IPS-18c (cell line): ENCODE results near the gene TNNI2.

Source experiments
- H3K4me3 ChIP-seq: 2 replicates; pipeline ENCODE4 v1.7.0; 2013; ENCODE audit warnings: low read depth, mild to moderate bottlenecking, low read length, moderate library complexity; ENCODE audit not compliant: insufficient read depth
- H3K9me3 ChIP-seq: one replicate; pipeline ENCODE4 v1.6.1; 2013; ENCODE audit warnings: mild to moderate bottlenecking, low read length, moderate library complexity; ENCODE audit not compliant: control insufficient read depth, insufficient read depth

Gene TNNI2

DNA sequence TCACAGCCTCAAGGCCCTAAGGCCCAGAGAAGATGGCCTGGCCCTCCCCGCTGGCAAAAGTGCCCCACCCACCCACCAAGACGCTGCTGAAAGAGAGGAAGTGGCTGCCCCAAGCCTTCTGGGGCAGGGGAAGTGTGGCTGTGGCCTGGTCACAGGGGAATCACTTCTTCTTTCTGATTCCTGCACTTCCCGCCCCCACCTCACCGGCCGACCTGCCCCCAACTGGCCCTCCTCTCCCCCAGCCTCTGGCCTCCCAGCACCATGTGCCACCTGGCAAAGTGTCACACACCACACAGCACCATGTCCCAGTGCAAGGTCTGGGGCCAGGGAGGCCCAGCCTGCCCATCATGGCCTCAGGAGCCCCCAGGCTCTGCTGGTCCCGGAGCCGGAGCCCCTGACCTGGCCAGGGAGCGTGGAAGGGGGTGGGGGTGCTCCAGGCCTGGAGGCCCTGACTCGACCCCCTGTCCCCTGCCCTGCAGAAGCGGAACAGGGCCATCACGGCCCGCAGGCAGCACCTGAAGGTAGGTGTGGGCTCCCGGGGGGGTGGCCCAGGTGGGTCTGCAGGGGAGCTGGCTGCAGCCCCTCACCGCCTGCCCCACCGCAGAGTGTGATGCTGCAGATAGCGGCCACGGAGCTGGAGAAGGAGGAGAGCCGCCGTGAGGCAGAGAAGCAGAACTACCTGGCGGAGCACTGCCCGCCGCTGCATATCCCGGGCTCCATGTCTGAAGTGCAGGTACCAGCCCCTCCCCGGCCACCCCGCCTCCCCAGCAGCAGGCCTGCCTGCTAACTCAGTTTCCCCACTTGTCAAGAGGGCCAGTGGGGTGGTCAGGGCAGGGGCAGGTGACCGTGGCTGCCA is 1.4 kb downstream of the TNNI2 start:
- no peaks in the 10 kb centered on the region for H3K9me3 ChIP-seq
- no peak overlapping the region for H3K4me3 ChIP-seq

GRCh38 chr11:1840780-1841480 is 2.1 kb downstream of the TNNI2 start:
- Histone ChIP-seq H3K4me3 (no peak overlapping the region), H3K9me3 (no peaks in the 10 kb centered on the region)

GRCh38 chr11:1841511-1842148 is 2.8 kb downstream of the TNNI2 start:
- H3K4me3 ChIP-seq, result no peak overlapping the region
- H3K9me3 ChIP-seq, result no peaks in the 10 kb centered on the region

GRCh38 chr11:1842149-1843097 is 3.6 kb downstream of the TNNI2 start:
- Histone ChIP-seq H3K9me3 (no peaks in the 10 kb centered on the region), H3K4me3 (no peak overlapping the region)

DNA sequence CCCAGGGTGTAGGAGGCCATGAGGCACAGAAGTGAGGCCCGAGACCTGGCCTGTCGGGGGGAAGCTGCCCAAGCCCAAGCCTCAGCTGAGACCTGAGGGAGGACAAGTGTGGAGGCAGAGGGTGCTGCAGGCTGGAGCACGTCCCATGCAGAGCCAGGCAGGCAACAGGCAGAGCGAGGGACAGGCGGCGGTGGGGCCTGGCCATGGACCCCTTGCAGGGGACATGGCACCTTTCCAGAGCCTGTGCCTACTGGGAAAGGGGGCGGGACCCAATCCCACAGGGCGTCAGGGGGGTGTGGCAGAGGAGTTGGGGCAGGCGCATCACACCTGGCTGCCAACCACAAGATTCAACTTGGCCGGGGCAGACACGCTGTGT is 4.3 kb downstream of the TNNI2 start:
- H3K9me3 ChIP-seq, result no peaks in the 10 kb centered on the region
- no peak overlapping the region for H3K4me3 ChIP-seq

DNA sequence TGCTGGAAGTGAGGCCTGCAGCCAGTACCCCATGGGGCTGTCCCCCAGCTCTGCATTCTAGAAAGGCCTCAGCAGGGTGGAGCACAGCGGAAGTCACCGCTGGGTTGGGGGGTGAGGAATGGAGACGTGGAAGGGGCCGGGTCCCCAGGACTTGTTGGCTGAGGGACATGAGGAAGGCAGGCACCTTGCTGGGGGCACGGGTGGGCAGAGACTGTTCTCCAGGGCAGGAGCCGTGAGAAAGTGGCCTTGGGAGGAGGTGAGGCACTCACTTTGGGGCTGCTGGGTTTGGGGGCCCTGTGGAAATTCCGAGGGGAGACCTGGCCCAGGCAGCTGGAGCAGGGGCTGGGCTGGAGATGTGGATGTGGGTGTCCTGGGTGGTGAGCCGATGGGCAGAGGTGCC is 5.0 kb downstream of the TNNI2 start:
- H3K9me3 ChIP-seq, result no peaks in the 10 kb centered on the region
- no peak overlapping the region for H3K4me3 ChIP-seq

GRCh38 chr11:1844221-1845094 is 5.7 kb downstream of the TNNI2 start:
- Histone ChIP-seq H3K4me3 (no peak overlapping the region), H3K9me3 (no peaks in the 10 kb centered on the region)

DNA sequence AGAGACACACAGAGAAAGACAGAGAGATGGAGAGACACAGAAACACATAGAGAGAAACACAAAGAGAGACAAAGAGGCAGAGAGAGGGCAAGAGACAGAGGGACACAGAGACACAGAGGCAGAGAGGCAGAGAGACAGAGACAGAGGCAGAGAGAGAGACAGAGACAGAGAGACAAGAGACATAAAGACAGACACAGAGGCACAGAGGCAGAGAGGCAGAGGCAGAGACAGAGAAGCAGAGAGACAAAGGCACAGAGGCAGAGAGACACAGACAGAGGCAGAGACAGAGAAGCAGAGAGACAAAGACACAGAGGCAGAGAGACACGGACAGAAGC is 6.3 kb downstream of the TNNI2 start:
- H3K4me3 ChIP-seq, result no peak overlapping the region
- peaks cover 3% of the 10 kb centered on the region for H3K9me3 ChIP-seq

DNA sequence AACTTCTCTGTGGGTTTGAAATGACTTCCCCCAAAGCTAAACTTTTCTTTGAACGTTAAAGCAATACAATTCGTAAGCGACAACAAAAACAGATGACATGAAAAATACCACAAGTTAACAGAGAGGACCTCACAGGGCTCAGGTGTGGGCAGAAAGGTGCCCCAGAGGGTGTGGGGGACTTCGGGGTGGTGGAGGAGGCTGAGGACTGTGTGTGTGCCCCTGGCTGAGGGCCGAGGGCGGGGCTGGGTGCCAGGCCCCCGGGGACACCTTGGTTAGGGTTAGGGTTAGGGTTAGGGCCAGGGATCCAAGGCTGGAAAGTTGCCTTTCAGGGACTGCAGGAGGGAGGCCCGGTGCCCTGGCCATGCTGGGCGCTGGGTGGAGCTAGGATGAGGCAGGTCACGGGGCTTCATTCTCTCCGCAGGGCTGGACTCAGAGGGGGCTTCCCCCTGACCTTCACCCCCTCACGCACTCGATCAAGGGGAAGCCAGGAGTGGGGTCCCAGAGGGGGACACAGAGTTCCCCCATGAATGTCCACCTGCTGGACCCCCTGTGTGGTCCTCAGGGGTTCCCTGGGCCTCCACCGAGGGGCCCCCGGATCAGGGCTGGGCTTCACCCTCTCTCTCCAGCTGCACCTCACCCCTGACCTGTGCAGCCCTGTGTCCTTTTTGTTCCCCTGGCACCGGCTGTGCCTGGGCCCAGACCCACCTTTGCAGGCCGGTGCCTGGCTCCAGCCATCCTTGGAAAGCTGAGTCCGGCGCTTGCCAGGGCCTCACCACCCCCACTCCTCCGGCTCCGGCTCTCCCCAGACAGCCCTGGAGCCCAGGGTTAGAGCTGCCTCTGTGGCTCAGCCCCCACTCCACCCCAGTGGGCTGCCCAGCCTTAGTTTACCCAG is 7.0 kb downstream of the TNNI2 start:
- peaks cover 3% of the 10 kb centered on the region for H3K9me3 ChIP-seq
- no peak overlapping the region for H3K4me3 ChIP-seq

- no peak overlapping the region for H3K4me3 ChIP-seq
- H3K9me3 ChIP-seq, result peaks cover 3% of the 10 kb centered on the region
These were observed 7.7 kb downstream of the TNNI2 start for GRCh38 chr11:1846453-1846932.

- Histone ChIP-seq H3K4me3 (no peak overlapping the region), H3K9me3 (peaks cover 3% of the 10 kb centered on the region)
These were observed 8.4 kb downstream of the TNNI2 start for GRCh38 chr11:1847006-1847735.

- H3K9me3 ChIP-seq, result peaks cover 3% of the 10 kb centered on the region
- no peak overlapping the region for H3K4me3 ChIP-seq
These were observed 9.3 kb downstream of the TNNI2 start for GRCh38 chr11:1847926-1848639.

DNA sequence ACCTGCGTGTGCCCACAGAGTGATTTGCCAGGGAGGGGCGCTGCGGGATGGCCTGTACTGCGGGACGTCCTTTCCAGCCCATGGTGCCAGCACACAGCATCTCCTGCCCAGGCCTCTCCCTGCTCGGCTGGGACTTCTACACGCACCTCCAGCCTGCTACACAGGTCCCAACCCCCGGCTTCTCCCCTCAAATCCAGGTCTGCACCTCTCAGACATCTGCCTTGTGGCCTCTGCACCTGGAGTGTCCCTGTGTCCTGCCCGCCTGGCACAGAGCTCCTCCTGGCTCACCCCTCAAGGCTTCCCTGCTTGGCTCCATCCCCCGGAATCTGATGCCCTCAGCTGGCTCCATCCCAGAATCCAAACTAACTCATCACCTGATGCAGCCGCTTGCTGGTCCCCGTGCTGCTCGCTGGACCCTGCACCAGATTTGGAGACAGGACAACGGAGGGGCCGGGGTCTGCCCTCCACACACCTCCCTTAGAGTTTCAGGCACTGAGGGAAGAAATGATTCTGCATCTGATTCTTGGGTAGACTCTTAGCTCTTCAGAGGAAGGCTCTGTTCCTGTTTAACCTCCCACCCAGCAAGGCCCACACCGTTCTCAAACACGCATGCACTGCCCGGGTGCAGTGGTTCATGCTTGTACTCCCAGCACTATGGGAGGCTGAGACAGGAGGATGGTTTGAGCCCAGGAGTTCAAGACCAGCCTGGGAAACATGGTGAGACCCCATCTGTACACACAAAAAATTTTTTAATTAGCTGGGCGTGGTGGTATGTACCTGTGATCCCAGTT is 10.1 kb downstream of the TNNI2 start:
- H3K9me3 ChIP-seq, result peaks cover 3% of the 10 kb centered on the region
- no peak overlapping the region for H3K4me3 ChIP-seq
